Breast epithelium (tissue), 3 donors: Measurements from ENCODE around the gene MRPS10.

Source experiments
- CTCF ChIP-seq, 3 donors: fragments of 450-650 bp; IDR thresholded peaks; one replicate each; pipeline ENCODE4 v1.5.1; 2016 to 2017; ENCODE audit warnings: antibody characterized with exemption in 3 of 3, mild to moderate bottlenecking in 3 of 3, moderate library complexity in 3 of 3
- POLR2A ChIP-seq: fragments of 450-650 bp; IDR thresholded peaks from one replicate; pipeline ENCODE4 v1.6.1; 2016; ENCODE audit warnings: antibody characterized with exemption, mild to moderate bottlenecking, moderate library complexity

DNA sequence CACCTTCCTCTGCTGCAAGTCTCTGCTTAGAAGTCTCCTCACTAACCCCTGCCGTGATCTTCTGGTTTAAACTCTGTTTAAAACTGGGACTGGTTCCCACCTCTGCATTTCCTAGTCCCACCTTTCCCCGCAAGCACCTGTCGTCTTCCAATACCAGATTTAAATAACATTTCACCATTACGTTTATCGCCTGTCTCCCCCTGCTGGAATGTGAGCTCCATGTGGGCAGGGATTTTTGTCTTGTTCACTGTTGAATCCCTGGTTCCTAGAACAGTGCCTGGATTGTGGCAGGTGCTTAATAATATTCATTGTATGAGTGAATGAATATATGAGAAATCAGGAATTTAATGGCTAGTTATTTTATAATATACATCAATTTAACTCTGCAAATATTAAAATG, 41.8 kb downstream of the MRPS10 start:
- TF ChIP-seq CTCF (IDR thresholded peaks at IDR 0.05), result no peak
- TF ChIP-seq POLR2A, result no peak
